ENCODE measurements around the gene PRRG1.
"Not testable (repeated sequence)": the region's sequence is repeated elsewhere in the genome, so short reads cannot be mapped to it uniquely, and the experiment has no call there.

Gene PRRG1

DNA sequence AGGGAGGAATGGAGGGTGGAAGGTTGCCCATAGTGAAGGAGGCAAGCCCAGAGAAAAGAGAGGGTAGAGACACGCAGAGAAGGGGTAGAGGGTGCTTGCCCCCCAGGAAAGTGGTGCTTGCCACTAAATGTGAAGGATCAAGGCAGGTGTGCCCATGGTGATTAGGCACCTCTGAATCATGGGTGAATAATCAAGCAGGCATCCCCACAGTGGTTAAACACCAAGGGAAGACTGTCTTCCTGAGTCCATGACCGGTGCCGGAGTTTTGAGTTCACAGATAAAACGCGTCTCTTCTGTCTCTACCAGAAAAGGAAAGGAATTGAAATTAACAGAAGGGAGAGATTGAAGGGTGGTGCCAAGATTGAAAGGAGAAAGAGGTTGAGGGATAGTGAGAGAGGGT, 111.1 kb downstream of the PRRG1 start:
- not testable (repeated sequence) for FAIRE-seq; DNase-seq (ENCODE audit: extremely low spot score, insufficient read length, low read depth)

DNA sequence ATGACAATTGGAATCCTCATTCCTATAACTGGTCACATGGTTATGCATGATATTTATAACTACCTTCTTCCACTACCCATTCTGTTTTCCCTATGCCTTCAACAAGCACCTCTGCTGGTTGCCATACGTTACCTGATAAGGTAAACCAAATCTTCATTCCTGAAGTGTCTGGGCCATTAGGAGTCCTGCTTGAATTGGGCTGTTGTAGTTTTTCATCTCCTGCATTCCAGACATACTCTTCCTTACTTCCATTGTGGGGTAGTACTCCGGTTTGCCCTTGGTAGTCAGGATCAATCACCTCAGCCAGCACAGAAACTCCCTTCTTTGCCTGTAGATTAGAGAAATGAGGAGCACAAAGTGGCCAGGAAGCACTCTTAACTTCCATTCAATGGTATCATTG, 113.2 kb downstream of the PRRG1 start:
- no peak for FAIRE-seq
- no peak for DNase-seq (ENCODE audit: extremely low spot score, insufficient read length, low read depth)

DNA sequence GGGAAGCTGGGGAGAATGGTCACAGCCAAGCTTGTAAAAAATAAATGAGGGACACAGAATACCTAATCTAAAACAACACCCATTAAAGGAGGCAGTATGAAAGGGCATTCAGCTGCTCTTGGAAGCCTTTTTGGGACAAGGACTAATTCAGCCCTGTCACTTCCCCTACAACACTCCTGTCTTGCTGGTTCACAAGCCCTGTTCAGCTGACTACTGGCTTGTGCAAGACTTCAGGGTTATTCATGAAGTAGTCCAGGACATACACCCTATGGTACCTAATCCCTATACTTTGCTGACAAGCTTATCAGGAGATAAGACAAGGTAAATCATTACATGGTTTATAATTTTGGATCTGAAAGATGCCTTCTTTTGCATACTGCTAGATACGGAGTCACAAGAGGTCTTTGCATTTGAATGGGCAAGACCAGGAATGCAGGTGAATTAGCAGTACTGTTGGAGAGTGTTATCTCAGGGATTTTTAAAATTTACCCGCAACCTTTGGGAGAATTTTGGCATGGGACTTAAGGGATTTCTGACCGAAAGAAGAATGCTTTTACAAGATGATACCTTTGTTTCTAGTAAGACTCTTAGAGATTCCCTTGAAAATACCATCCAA, 119.1 kb downstream of the PRRG1 start:
- no peak for FAIRE-seq
- DNase-seq (ENCODE audit: extremely low spot score, insufficient read length, low read depth): no peak

DNA sequence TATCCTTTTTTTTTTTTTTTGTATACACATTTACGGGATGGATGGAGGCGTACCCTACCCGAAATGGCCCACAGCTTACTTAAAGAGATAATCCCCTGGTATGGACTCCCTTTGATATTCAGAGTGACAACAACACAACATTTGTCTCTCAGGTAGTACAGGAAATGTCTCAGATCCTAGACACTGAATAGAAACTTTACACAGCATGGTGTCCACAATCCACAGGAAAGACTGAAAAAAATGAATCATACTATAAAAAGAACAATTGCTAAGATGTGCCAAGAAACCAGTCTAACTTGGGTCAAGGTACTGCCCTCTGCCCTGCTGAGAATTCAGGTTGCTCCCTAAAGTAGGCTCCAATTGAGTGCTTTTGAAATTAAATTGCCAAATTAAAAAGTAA, 121.5 kb downstream of the PRRG1 start:
- FAIRE-seq (no peak), DNase-seq (ENCODE audit: extremely low spot score, insufficient read length, low read depth) (no peak)

DNA sequence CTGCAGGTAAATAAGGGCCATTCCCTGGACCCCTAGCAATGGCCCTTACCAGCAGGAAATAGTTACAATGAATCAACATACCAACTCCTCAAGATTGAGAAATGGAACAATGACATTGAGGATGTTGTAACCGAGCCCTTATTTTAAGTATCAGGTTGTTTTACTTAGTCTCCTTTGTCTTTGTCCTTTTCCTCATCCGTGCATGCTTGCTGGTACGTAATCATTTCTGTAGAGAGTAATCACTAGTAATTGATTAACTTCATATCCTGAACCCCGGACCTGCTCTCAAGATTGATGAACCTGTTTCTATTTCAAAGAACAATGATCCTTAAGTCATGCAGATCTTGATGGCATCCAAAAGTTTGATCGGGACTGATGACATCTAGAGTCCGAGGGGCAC, 123.7 kb downstream of the PRRG1 start:
- DNase-seq (ENCODE audit: extremely low spot score, insufficient read length, low read depth): no peak
- no peak for FAIRE-seq

DNA sequence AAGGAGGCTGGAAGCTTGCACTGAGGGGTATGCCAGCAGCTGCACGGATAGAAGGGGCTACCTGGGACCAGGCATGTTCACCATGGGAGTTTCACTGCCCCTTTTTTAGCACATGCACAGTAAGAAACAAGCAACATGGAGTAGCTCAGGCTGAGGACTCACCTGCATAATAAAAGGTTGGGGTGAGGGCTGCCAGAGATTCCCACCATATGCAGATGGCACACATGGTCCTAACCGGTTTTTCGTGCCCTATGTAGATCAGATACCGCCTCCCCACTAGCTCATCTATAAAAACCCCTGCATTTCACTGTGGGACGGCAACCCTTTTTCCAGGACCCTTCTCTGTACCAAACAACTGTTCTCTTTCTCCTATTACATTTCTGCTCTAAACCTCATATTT, 125.3 kb downstream of the PRRG1 start:
- no peak for FAIRE-seq
- DNase-seq (ENCODE audit: extremely low spot score, insufficient read length, low read depth): no peak

DNA sequence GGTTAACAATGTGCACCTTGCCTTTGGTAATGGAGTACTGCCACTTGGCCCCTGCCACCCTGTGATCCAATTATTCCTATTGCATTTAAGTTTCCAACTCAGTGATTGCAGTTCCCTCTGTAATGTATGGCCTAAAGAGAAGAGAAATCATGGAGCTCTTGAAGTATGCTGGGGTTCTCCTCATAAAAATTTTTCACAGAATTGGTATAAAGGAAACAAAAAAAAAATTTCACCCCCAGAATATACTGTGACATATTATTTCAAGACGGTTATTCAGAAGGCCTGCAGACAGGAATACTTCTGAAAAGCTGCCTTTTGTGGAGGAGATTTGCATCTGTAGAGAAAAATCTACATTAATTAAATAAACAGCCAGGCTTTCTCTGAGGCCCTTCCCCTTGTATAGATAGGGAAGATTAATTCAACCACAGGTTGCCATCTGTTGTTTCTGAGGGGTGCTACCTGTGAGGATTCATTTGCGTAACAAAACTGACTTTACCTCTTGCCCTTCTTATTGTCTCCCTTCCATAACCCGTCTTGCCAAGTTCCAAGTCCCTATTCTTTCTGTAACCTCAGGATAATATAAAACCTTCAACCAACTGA, 127.5 kb downstream of the PRRG1 start:
- FAIRE-seq (no peak), DNase-seq (ENCODE audit: extremely low spot score, insufficient read length, low read depth) (no peak)

DNA sequence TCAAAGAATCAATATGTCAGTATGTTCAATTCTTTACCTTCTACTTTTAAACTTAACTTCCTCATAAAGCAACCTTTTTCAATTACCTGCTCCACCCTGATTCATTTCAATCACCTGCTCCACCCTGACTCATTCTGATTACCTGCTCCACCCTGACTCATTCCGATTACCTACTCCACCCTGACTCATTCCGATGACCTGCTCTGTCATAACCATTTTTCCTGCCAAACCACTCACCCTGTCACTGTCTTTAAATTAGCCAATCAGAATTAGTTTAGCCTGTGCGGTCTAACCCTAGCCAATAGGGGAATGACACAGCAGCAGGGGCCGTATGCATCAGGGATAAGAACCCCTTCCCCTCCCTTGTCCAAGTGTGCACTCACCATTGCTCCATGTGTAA, 135.2 kb downstream of the PRRG1 start:
- DNase-seq (ENCODE audit: extremely low spot score, insufficient read length, low read depth); FAIRE-seq: not testable (repeated sequence)

DNA sequence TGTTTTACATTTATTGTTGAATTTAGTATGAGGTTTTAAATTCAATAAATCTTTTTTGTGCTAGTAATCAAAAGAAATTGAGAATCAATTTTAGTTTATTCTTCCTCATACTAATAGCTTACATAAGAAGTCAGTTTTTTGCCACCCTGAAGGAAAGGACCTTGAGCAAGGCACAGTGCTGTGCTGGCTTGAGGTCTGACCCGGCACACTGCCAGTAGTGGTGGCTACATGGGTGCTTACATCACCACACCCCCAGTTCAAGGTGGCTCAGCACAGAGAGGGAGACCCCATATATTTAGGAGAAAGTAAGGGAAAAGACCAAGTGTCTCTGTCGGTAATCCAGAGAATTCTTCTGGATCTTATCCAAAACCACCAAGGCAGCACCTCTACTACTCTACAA, 136.3 kb downstream of the PRRG1 start:
- no peak for DNase-seq (ENCODE audit: extremely low spot score, insufficient read length, low read depth)
- no peak for FAIRE-seq

DNA sequence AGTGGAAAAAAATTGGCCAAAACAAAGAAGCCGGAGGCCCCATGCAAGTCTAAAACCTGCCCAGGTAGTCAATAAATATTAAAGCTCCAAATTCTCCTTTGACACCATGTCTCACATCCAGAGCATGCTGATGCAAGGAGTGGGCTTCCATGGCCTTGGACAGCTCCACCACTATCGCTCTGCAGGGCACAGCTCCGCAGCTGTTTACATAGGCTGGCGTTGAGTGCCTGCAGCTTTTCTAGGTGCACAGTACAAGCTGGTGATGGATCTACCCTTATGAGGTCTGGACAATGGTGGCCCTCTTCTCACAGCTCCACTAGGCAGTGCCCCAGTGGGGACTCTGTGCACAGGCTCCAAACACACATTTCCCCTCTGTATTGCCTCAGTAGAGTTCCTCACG, 138.1 kb downstream of the PRRG1 start:
- no peak for DNase-seq (ENCODE audit: extremely low spot score, insufficient read length, low read depth)
- FAIRE-seq: no peak

DNA sequence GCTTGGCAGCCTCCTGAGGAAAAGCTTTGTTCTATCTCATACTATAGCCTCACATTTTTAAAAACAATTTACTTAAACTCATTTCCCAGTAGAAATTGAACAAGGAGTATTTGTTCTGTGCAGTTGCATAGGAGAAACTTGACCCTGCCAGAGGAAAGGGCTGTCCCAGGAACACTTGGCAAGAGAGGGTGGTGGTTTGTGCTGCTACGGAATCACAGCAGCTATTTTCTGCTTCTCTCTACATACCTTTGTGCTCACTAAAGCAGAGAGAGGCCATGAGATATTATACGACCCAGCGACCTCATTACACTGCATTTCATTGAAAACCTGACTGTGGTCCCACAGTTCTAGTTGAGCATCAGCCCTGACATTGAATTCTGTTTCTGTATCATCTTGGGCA, 139.2 kb downstream of the PRRG1 start:
- DNase-seq (ENCODE audit: extremely low spot score, insufficient read length, low read depth) (no peak), FAIRE-seq (no peak)

DNA sequence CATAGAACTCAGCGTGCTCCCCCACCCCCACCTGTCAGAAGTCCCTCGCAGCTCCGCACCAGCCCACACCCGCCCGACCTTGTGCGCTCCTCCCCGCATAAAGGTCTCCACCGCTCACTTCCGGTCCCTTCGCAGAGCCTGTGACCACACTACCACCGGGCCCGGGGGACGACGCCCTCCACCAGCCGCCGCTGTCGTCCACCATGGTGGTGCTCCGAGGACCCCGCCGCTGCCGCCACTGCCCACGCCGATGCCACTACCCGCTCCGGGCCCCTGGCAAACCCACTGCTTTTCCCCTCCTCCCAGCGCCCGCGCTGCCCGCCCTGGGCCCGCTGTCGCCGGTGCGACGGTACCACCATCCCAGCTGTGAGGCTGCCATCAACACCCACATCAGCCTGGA, 142.5 kb downstream of the PRRG1 start:
- FAIRE-seq: no peak
- DNase-seq (ENCODE audit: extremely low spot score, insufficient read length, low read depth): no peak

DNA sequence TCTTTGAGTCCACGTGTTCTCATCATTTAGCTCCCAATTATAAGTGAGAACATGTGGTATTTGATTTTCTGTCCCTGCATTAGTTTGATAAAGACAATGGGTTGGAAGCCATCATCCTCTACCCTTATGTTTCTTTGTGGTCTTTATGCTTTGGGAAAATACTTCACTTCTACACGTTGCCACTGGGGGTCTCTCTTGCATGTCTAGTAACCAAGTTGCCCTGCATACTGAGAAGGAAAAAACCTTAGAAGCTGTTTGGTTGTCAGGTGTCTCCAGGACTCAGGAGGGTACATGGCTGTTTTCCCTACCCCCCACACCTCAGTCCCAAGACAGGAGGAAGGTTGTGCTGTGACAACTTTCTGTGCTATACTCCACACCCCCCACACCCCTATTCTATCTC, 146.6 kb downstream of the PRRG1 start:
- not testable (repeated sequence) for DNase-seq (ENCODE audit: extremely low spot score, insufficient read length, low read depth)
- peak; percentile 65 for FAIRE-seq

DNA sequence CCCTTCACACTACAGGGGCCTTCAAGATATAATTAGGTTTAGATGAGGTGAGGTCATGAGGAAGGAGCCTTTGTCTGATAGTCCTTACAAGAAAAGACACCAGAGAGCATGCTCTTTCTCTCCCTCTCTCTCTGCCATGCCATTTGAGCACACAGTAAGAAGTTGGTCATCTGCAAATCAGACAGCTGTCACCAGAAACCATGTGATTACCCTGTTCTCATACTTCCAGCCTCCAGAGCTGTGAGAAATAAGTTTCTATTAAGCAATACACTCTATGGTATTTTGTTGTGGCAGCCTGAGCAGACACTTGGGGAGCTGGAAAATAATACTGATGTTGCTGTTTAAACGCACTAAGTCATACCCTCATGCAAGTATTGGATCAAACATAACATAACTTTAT, 148.0 kb downstream of the PRRG1 start:
- peak; percentile 42 for FAIRE-seq
- not testable (repeated sequence) for DNase-seq (ENCODE audit: extremely low spot score, insufficient read length, low read depth)

DNA sequence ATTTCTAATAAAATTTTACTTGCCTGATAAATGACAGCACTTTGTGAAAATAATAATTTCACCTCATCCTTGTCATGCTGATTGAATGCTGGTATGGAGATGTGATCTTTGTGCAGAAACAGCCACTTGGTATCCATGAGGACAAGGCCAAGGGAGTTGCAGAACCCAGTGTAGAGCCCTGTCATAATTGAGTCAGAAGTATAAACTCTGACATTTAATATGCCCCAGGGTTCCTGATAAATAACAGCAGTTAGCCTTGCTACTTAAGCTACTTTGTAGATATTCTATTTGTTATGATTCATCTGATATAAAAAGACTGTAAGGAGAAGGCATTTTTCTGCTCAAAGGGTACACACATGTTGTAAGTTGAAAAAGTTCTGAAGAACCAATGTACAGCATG, 149.2 kb downstream of the PRRG1 start:
- FAIRE-seq: peak; percentile 18
- not testable (repeated sequence) for DNase-seq (ENCODE audit: extremely low spot score, insufficient read length, low read depth)

DNA sequence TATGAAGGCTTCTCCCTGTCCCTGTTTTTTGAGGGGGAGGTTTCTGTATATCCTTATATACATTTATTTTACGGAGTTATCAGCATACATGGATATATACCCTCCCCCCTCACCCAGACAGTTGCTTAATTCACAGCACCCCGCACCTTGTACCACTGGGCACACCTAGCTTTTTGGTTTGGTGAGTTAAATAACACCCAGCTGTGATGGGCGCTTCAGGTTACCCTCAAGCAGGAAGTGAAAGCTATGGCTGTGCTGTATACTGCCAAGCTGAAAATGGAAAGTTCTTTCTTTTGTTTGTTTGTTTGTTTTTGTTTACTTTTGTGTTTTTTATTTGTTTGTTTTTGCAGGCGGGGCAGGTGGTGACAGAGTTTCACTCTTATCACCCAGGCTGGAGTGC, 150.5 kb downstream of the PRRG1 start:
- not testable (repeated sequence) for DNase-seq (ENCODE audit: extremely low spot score, insufficient read length, low read depth); FAIRE-seq

DNA sequence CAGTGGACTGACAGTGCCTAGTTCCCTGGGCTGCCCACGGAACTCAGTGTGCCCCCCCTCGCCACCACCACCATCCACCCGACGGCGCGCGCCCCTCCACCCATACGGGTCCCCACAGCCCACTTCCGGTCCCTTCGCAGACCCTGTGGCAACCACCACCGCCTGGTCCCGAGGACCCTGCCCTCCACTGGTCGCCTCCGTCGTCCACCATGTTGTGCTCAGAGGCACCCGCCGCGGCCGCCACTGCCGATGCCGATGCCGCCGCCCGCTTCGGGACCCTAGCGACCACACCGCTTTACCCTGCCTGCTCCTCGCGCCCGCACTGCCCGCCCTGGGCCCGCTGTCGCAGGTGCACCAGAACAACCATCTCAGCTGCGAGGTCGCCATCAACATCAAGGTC, 155.8 kb downstream of the PRRG1 start:
- FAIRE-seq: no peak
- DNase-seq (ENCODE audit: extremely low spot score, insufficient read length, low read depth): no peak

Measured in GM18507 (cell line).